GM12878 (cell line): ENCODE data around the gene ADGRG7. TPM values are rescaled to one million over a fixed set of nuclear protein-coding genes. Genes with fewer than 3 reads are reported as not detected.

Experiments used
- ATAC-seq: fragments of 200-7000 bp; cut with Tn5 transposase; 3 replicates; pipeline ENCODE4 v1.9.1; 2020; ENCODE audit warnings: mild to moderate bottlenecking, moderate library complexity
- BruUV-seq: library from RNA; stranded (reverse); fragments of 400-500 nt; replicated peaks from 2 replicates; lab custom pipeline; 2021; lab: Mats Ljungman, UMichigan
- CTCF ChIA-PET: fragments of 300-600 bp; sonication (Branson Sonifier 250); formaldehyde crosslinking; extraction: SDS; loops from one replicate; lab custom pipeline; 2021; ENCODE audit warnings: inconsistent platforms; lab: Yijun Ruan, JAX
- POLR2A ChIA-PET: fragments of 350-600 bp; formaldehyde crosslinking; extraction: SDS; loops from one replicate; lab custom pipeline; 2021; ENCODE audit warnings: inconsistent platforms; lab: Charles Lee
- RAD21 ChIA-PET: fragments of 300-600 bp; sonication (Branson Sonifier 250); formaldehyde crosslinking; loops from one replicate; lab custom pipeline; 2023; ENCODE audit warnings: antibody characterized with exemption; ENCODE audit not compliant: unreplicated experiment; lab: Charles Lee
- SMC1A ChIA-PET: fragments of 300-600 bp; sonication (Branson Sonifier 250); formaldehyde crosslinking; loops from one replicate; lab custom pipeline; 2023; ENCODE audit not compliant: unreplicated experiment, uncharacterized antibody; lab: Charles Lee
- DNase-seq: peaks from one replicate; pipeline ENCODE4 v3.0.0-alpha.2; 2011; ENCODE audit warnings: low read depth, low spot score
- FAIRE-seq: peaks from 3 replicates; lab custom pipeline; 2011; peaks lifted over from hg19 to GRCh38; lab: Jason Lieb, UNC
- H2AFZ ChIP-seq: 2 replicates; pipeline ENCODE4 v1.6.0; 2011; ENCODE audit warnings: low read depth, low read length, control low read depth; ENCODE audit not compliant: control insufficient read depth
- H3K27ac ChIP-seq: 2 replicates; pipeline ENCODE4 v1.5.1; 2011; ENCODE audit warnings: control low read depth; ENCODE audit not compliant: control insufficient read depth, insufficient read depth
- H3K27me3 ChIP-seq, 2 experiments: replicated peaks in 1 of 2; 2 replicates each; pipeline versions ENCODE4 v1.6.0 to v1.6.1; 2011; ENCODE audit warnings: low read length in 1 of 2; ENCODE audit not compliant: control insufficient read depth in 2 of 2, insufficient read depth in 2 of 2
- H3K36me3 ChIP-seq, 2 experiments: 2 replicates each; pipeline ENCODE4 v1.5.1; 2011; ENCODE audit warnings: low read length in 1 of 2; ENCODE audit not compliant: control insufficient read depth in 2 of 2, insufficient read depth in 2 of 2
- H3K4me1 ChIP-seq: 2 replicates; pipeline ENCODE4 v1.6.1; 2011; ENCODE audit warnings: mild to moderate bottlenecking, low read length, moderate library complexity, mixed read lengths; ENCODE audit not compliant: control insufficient read depth, insufficient read depth
- H3K4me2 ChIP-seq: 2 replicates; pipeline ENCODE4 v1.6.0; 2011; ENCODE audit warnings: control low read depth; ENCODE audit not compliant: control insufficient read depth, insufficient read depth
- H3K4me3 ChIP-seq: fragments of 200-600 bp; sonication (generic); 2 replicates; pipeline ENCODE4 v1.5.1; 2016
- H3K79me2 ChIP-seq: 2 replicates; pipeline ENCODE4 v1.6.0; 2011; ENCODE audit warnings: low read length; ENCODE audit not compliant: control insufficient read depth, insufficient read depth
- H3K9ac ChIP-seq: 2 replicates; pipeline ENCODE4 v1.8.0; 2011; ENCODE audit warnings: low read length, control low read depth, mixed read lengths; ENCODE audit not compliant: control insufficient read depth, insufficient read depth
- H3K9me3 ChIP-seq: replicated peaks from 3 replicates; pipeline ENCODE4 v1.5.1; 2011; ENCODE audit warnings: mild to moderate bottlenecking, low read length; ENCODE audit not compliant: control insufficient read depth, insufficient read depth
- H4K20me1 ChIP-seq: 2 replicates; pipeline ENCODE4 v1.6.0; 2011; ENCODE audit not compliant: control insufficient read depth, insufficient read depth
- ATF7 ChIP-seq: fragments of 450-650 bp; IDR thresholded peaks from 2 replicates; pipeline ENCODE4 v1.6.1; 2016; ENCODE audit warnings: low read depth, mild to moderate bottlenecking
- EGR1 ChIP-seq, 2 experiments: IDR thresholded peaks; 1 replicate in 1 of 2; 2 replicates in 1 of 2; pipeline ENCODE4 v1.6.1; 2011 to 2012; ENCODE audit warnings: low read depth in 2 of 2, low read length in 2 of 2, borderline replicate concordance in 1 of 2, mild to moderate bottlenecking in 1 of 2, moderate library complexity in 1 of 2
- EZH2 ChIP-seq: IDR thresholded peaks from 2 replicates; pipeline ENCODE4 v1.6.1; 2012; ENCODE audit warnings: low read depth, mild to moderate bottlenecking, control low read depth, inconsistent platforms, low read length, borderline replicate concordance; ENCODE audit not compliant: control insufficient read depth
- IKZF1 ChIP-seq: fragments of 450-650 bp; conservative IDR thresholded peaks from 2 replicates; pipeline ENCODE4 v1.6.1; 2017; ENCODE audit warnings: antibody characterized with exemption, mild to moderate bottlenecking
- NR2C2 ChIP-seq: IDR thresholded peaks from 2 replicates; pipeline ENCODE4 v1.6.1; 2011; ENCODE audit warnings: borderline replicate concordance, low read depth; ENCODE audit not compliant: control insufficient read depth, insufficient read length
- NRF1 ChIP-seq: conservative IDR thresholded peaks from 2 replicates; pipeline ENCODE4 v1.6.1; 2011; ENCODE audit warnings: mild to moderate bottlenecking, low read depth, low read length, improper control_type of control experiment
- POLR2A ChIP-seq: IDR thresholded peaks from 2 replicates; pipeline ENCODE4 v1.6.1; 2011; ENCODE audit warnings: low read depth, mild to moderate bottlenecking, low read length
- ZNF687 ChIP-seq: fragments of 450-650 bp; IDR thresholded peaks from 2 replicates; pipeline ENCODE4 v1.6.1; 2017; ENCODE audit warnings: mild to moderate bottlenecking, moderate library complexity
- WGBS: methylation state at CpG from one replicate; pipeline ENCODE4 v1.1.6; 2016; ENCODE audit warnings: low lambda C conversion rate; ENCODE audit not compliant: insufficient replicate concordance, insufficient coverage; ENCODE audit errors: missing lambda C conversion rate; 5-methylcytosine and 5-hydroxymethylcytosine counted together
- in situ Hi-C: fragments of 300-500 bp; cut with MboI; formaldehyde crosslinking; loops from 9 replicates; pipeline ENCODE4 v1.14.3; 2018; ENCODE audit warnings: mixed read lengths
- intact Hi-C: fragments of 100-400 bp; cut with micrococcal nuclease; formaldehyde crosslinking; loops from one replicate; pipeline ENCODE4 v1.14.2; 2022; ENCODE audit not compliant: unreplicated experiment
- polyA plus RNA-seq, 11 experiments: library from polyadenylated mRNA; depleted of rRNA in 4 of 11; unstranded in 6 of 11; stranded (reverse) in 5 of 11; fragments of >200 nt; fragmentation: Nextera tagmentation in 4 of 11; fragmentation: Illumina TruSeq in 1 of 11; extraction: Ambion mirVana in 4 of 11; extraction: Trizol in 1 of 11; gene quantifications; 1 replicate in 1 of 11; 2 replicates in 10 of 11; pipeline versions ENCODE4 v1.2.1 to v1.2.3, GENCODE V29; 2011 to 2016; ENCODE audit warnings: inconsistent platforms in 2 of 11, missing spikeins in 2 of 11, low read depth in 1 of 11
- total RNA-seq, 4 experiments: library from RNA; depleted of rRNA in 3 of 4; stranded (reverse); fragments of >200 nt in 3 of 4; fragmentation: Illumina TruSeq in 1 of 4; extraction: Trizol in 1 of 4; gene quantifications; 2 replicates each; pipeline versions ENCODE4 v1.2.1 to v1.2.3, GENCODE V29; 2013 to 2021

Gene ADGRG7
- total and polyA plus RNA-seq, 10 of the 15 experiments (the other 5 are each of a cell fraction or from before 2014, with no cell fraction given): 0.02 to 0.21 (median 0.14) TPM; not detected in 7

- TF ChIP-seq ZNF687 (no peak), IKZF1 (no peak)
Observed at GRCh38 chr3:100703865-100704264, 94.5 kb downstream of the ADGRG7 start (continued).

GRCh38 chr3:100706365-100706764, 97.0 kb downstream of the ADGRG7 start:
- ChIA-PET POLR2A (interaction anchor here (1.1 kb wide), 1 partner anchor 24 kb away, joined by 3 read pairs; no protein-coding TSS in a partner anchor), CTCF (interaction anchor here (1.3 to 1.5 kb wide), 2 partner anchors 34 to 55 kb away, joined by 4 read pairs; no protein-coding TSS in a partner anchor), RAD21 (interaction anchor here (1.2 kb wide), 2 partner anchors 91 to 244 kb away, joined by 3 read pairs; no protein-coding TSS in a partner anchor), SMC1A (interaction anchor here (1.0 to 2.4 kb wide), 5 partner anchors 22 to 103 kb away, joined by 3 to 8 read pairs (median 4); no protein-coding TSS in a partner anchor)
- H3K27me3 ChIP-seq: no peaks in the 10 kb centered on the region
- no peaks in the 10 kb centered on the region for H3K36me3 ChIP-seq
- intact Hi-C loops (no loop called here), in situ Hi-C loops (no loop called here)
- H3K4me1 ChIP-seq: peaks cover 9% of the 10 kb centered on the region
- no peak overlapping the region for H3K4me3 ChIP-seq
- no peaks in the 10 kb centered on the region for H4K20me1 ChIP-seq
- DNase-seq (no peak), FAIRE-seq (no peak), ATAC-seq (no peak)
- H3K4me2 ChIP-seq: no peak overlapping the region
- no peak overlapping the region for H3K9ac ChIP-seq
- H3K9me3 ChIP-seq: no peaks in the 10 kb centered on the region; the same call in 1 of the 3 replicates
- no peak overlapping the region for H3K27ac ChIP-seq
- no peak overlapping the region for H2AFZ ChIP-seq
- TF ChIP-seq EZH2 (no peak), POLR2A (no peak), NRF1 (no peak), EGR1 (IDR thresholded peaks at IDR 0.05; ENCODE audit: borderline replicate concordance in 1 of 2, low read depth in 2 of 2, low read length in 2 of 2) (no peak), NR2C2 (no peak), ATF7 (no peak)
- 92% methylated on average over 3 of the region's 3 CpGs for WGBS
- H3K79me2 ChIP-seq: peaks cover 19% of the 10 kb centered on the region
- BruUV-seq: no TSS peak
